Suppressor macrophage (primary cell): ENCODE measurements around the gene ALK.
"Not testable (repeated sequence)": the region's sequence is repeated elsewhere in the genome, so short reads cannot be mapped to it uniquely, and the experiment has no call there.

Source experiments
- DNase-seq, 4 experiments: peaks; one replicate each; pipeline ENCODE4 v3.0.0-alpha.2; 2020 to 2022

The ALK gene

GRCh38 chr2:29753671-29754444, 167.5 kb downstream of the ALK start:
- DNase-seq: no peak

GRCh38 chr2:29751390-29751789, 170.0 kb downstream of the ALK start:
- no peak for DNase-seq

GRCh38 chr2:29750463-29750862, 170.9 kb downstream of the ALK start:
- DNase-seq: not testable (repeated sequence)

- peak in 1 of 4 experiments; percentile 5 for DNase-seq
Measured at GRCh38 chr2:29749843-29750242, 171.5 kb downstream of the ALK start.

GRCh38 chr2:29749041-29749440, 172.3 kb downstream of the ALK start:
- DNase-seq: peak in 1 of 4 experiments; percentile 3

- DNase-seq: peak; percentile 17 to 67 (median 32)
Measured at GRCh38 chr2:29747786-29748470, 173.5 kb downstream of the ALK start.

- DNase-seq: no peak
Measured at GRCh38 chr2:29744976-29745375, 176.4 kb downstream of the ALK start.

- no peak for DNase-seq
Measured at GRCh38 chr2:29743516-29743915, 177.9 kb downstream of the ALK start.

GRCh38 chr2:29742656-29743055, 178.7 kb downstream of the ALK start:
- no peak for DNase-seq

- DNase-seq: no peak
Measured at GRCh38 chr2:29741132-29741531, 180.3 kb downstream of the ALK start.

- no peak for DNase-seq
Measured at GRCh38 chr2:29733965-29734364, 187.4 kb downstream of the ALK start.

- DNase-seq: no peak
Measured at GRCh38 chr2:29733213-29733612, 188.2 kb downstream of the ALK start.

- no peak for DNase-seq
Measured at GRCh38 chr2:29731948-29732347, 189.4 kb downstream of the ALK start.

- no peak for DNase-seq
Measured at GRCh38 chr2:29729932-29730331, 191.5 kb downstream of the ALK start.

- peak; percentile 7 to 47 (median 28) for DNase-seq
Measured at GRCh38 chr2:29729401-29729800, 192.0 kb downstream of the ALK start.

- DNase-seq: no peak
Measured at GRCh38 chr2:29726976-29727375, 194.4 kb downstream of the ALK start.

GRCh38 chr2:29725610-29726009, 195.8 kb downstream of the ALK start:
- no peak for DNase-seq

GRCh38 chr2:29724282-29724681, 197.1 kb downstream of the ALK start:
- DNase-seq: no peak

- no peak for DNase-seq
Measured at GRCh38 chr2:29723255-29724001, 198.0 kb downstream of the ALK start.

- DNase-seq: no peak
Measured at GRCh38 chr2:29719639-29720038, 201.7 kb downstream of the ALK start.

- no peak for DNase-seq
Measured at GRCh38 chr2:29718076-29718686, 203.2 kb downstream of the ALK start.

- DNase-seq: no peak
Measured at GRCh38 chr2:29715655-29716054, 205.7 kb downstream of the ALK start.

- no peak for DNase-seq
Measured at GRCh38 chr2:29714333-29714732, 207.1 kb downstream of the ALK start.
